ENCODE data around the gene GIMAP8. TPM values are rescaled to one million over a fixed set of nuclear protein-coding genes. Genes with fewer than 3 reads are reported as not detected.

Gene GIMAP8
- total RNA-seq, 1 donor from 2014 or later, result 9.6 TPM

GRCh38 chr7:150471886-150472285 lies 21.5 kb downstream of the GIMAP8 start:
- DNase-seq (ENCODE audit: extremely low spot score in 2 of 2), result no peak
- TF ChIP-seq POLR2A (IDR thresholded peaks at IDR 0.05) (no peak), CTCF (IDR thresholded peaks at IDR 0.05) (no peak), POLR2AphosphoS5 (IDR thresholded peaks at IDR 0.05; ENCODE audit: insufficient read depth in 1 of 2, low read depth in 1 of 2) (no peak)

DNA sequence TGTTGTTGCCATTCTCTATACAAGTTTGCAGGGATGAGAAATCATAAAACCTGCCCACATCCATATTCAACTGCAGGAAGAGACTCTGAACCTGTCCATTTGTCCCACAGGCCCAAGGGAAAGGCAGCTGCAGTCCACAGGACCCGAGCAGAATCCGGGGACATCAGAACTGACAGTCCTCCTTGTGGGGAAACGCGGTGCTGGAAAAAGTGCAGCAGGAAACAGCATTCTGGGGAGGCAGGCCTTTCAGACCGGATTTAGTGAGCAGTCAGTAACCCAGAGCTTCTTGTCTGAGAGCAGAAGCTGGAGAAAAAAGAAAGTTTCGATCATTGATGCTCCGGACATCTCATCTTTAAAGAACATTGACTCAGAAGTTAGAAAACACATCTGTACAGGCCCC lies 23.5 kb downstream of the GIMAP8 start:
- TF ChIP-seq CTCF (IDR thresholded peaks at IDR 0.05) (no peak), POLR2A (IDR thresholded peaks at IDR 0.05) (no peak), POLR2AphosphoS5 (IDR thresholded peaks at IDR 0.05; ENCODE audit: insufficient read depth in 1 of 2, low read depth in 1 of 2) (no peak)
- intact Hi-C loops (cut with DNase I), result no loop called here
- no peaks in the 10 kb centered on the region for H3K9me3 ChIP-seq
- no peak for DNase-seq (ENCODE audit: extremely low spot score in 2 of 2)
- no peak overlapping the region for H3K4me3 ChIP-seq
- no peak overlapping the region for H3K27ac ChIP-seq
- H3K4me1 ChIP-seq, result no peaks in the 10 kb centered on the region
- H3K36me3 ChIP-seq, result no peaks in the 10 kb centered on the region
- H3K27me3 ChIP-seq, result no peaks in the 10 kb centered on the region

More at GRCh38 chr7:150471886-150472285, 21.5 kb downstream of the GIMAP8 start:
- H3K4me3 ChIP-seq, result no peak overlapping the region
- no peaks in the 10 kb centered on the region for H3K36me3 ChIP-seq
- no peaks in the 10 kb centered on the region for H3K27me3 ChIP-seq
- H3K4me1 ChIP-seq, result no peaks in the 10 kb centered on the region
- no peaks in the 10 kb centered on the region for H3K9me3 ChIP-seq
- intact Hi-C loops (cut with DNase I), result no loop called here
- no peak overlapping the region for H3K27ac ChIP-seq

DNA sequence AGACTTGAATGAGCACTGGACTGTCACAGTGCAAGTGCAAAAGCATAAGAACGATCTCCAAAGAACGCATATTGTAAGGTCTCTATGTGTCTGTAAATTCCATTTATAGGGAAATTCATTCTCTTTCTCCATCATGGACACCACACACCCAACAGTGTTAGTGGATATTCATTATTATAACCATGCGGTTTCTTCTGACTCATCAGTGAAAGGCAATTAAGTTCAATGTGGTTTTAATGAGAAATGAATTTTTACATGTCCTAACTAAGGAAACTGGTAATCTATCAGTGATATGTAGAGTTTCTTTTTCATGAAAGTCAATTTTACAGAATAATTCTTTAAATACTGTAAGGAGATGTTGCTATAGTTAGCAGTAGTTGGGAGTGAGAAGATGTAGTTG lies 25.9 kb downstream of the GIMAP8 start:
- no peaks in the 10 kb centered on the region for H3K36me3 ChIP-seq
- TF ChIP-seq CTCF (IDR thresholded peaks at IDR 0.05), result no peak
- TF ChIP-seq POLR2A (IDR thresholded peaks at IDR 0.05), result no peak
- no peak for TF ChIP-seq POLR2AphosphoS5 (IDR thresholded peaks at IDR 0.05; ENCODE audit: insufficient read depth in 1 of 2, low read depth in 1 of 2)
- no peaks in the 10 kb centered on the region for H3K4me1 ChIP-seq
- H3K4me3 ChIP-seq, result no peak overlapping the region
- DNase-seq (ENCODE audit: extremely low spot score in 2 of 2), result no peak
- no peak overlapping the region for H3K27ac ChIP-seq
- intact Hi-C loops (cut with DNase I), result no loop called here
- H3K9me3 ChIP-seq, result no peaks in the 10 kb centered on the region
- H3K27me3 ChIP-seq, result no peaks in the 10 kb centered on the region

DNA sequence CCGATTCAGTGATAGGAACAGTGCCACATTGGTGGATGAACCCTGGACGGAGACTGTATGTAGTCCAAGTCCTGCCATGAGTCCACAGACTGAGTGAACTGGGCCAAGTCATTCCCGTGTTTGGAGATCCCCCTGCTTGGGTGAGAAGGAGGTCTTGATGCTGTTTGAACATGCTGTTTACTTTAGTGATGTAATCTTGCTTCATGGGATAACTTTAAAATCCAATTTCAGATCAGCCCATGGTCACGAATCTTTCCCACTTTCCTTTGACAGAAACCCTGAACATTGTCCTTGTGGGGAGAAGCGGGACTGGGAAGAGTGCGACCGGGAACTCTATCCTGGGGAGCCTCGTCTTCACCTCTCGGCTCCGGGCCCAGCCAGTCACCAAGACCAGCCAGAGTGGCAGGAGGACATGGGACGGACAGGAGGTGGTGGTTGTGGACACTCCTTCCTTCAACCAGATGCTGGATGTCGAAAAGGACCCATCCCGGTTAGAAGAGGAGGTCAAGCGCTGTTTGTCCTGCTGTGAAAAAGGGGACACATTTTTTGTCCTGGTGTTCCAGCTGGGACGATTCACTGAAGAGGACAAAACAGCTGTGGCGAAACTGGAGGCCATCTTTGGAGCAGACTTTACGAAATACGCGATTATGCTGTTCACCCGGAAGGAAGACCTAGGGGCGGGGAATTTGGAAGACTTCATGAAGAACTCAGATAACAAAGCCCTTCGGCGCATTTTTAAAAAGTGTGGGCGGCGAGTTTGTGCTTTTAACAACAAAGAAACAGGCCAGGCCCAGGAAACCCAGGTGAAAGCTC lies 26.6 kb downstream of the GIMAP8 start:
- intact Hi-C loops (cut with DNase I), result no loop called here
- Histone ChIP-seq H3K9me3 (no peaks in the 10 kb centered on the region), H3K4me3 (no peak overlapping the region), H3K4me1 (no peaks in the 10 kb centered on the region), H3K27ac (no peak overlapping the region), H3K36me3 (no peaks in the 10 kb centered on the region), H3K27me3 (no peaks in the 10 kb centered on the region)
- TF ChIP-seq POLR2AphosphoS5 (IDR thresholded peaks at IDR 0.05; ENCODE audit: insufficient read depth in 1 of 2, low read depth in 1 of 2) (no peak), CTCF (IDR thresholded peaks at IDR 0.05) (no peak), POLR2A (IDR thresholded peaks at IDR 0.05) (no peak)
- DNase-seq (ENCODE audit: extremely low spot score in 2 of 2), result no peak

DNA sequence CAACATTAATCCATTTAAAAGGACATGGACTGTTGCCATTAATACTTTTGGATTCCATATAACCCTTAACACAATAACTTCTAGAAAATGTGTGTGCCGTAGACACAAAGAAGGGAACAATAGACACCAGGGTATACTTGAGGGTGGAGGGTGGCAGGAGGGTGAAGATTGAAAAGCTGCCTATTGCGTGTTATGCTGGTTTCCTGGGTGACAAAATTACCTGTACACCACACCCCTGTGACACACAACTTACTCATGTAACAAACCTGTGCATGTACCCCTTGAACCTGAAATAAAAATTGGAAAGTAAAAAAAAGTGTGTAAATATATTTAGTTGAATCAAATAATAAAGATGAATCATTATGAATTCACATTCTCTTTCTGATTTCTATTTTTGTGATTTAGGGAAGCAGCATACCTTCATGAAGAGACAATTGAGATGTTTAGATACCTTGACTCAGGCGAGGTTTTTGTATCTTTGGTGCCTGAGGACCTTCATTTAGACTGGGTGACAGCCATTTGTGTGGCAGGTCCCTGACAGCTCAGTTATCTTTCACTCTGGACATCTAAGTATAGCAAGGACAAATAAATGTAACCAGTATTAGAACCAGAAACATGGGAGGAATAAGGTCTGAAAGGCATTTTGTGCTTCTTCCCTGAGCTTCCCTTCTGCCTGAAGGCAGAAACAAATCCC lies 28.7 kb downstream of the GIMAP8 start:
- DNase-seq (ENCODE audit: extremely low spot score in 2 of 2), result no peak
- Histone ChIP-seq H3K9me3 (no peaks in the 10 kb centered on the region), H3K27ac (no peak overlapping the region), H3K36me3 (no peaks in the 10 kb centered on the region), H3K27me3 (no peaks in the 10 kb centered on the region), H3K4me1 (no peaks in the 10 kb centered on the region), H3K4me3 (no peak overlapping the region)
- TF ChIP-seq POLR2AphosphoS5 (IDR thresholded peaks at IDR 0.05; ENCODE audit: insufficient read depth in 1 of 2, low read depth in 1 of 2) (no peak), CTCF (IDR thresholded peaks at IDR 0.05) (no peak), POLR2A (IDR thresholded peaks at IDR 0.05) (no peak)
- intact Hi-C loops (cut with DNase I), result no loop called here

Data from vagina (tissue), 2 donors.